ENCODE measurements around the gene LRP2BP.

DNA sequence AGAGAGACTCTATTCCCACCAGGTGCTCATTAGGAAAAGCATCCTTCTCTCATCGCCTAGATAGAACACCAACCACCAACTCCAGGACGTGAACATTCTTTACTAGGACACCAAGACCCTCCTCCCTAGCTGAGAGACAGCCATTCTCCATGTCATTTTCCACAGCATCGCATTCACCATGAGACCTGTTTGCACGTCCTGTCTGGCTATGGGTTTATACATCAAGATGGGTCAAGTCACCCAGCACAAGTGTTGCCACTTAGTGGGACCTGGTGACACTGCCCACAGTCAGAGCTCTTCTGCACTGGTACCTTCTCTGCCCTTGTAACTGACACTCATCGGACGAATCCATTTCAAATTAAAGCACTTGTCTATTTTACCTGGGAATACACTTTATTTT is 17.5 kb downstream of the LRP2BP start:
- no peak for TF ChIP-seq EZH2phosphoT487 (IDR thresholded peaks at IDR 0.05; ENCODE audit: borderline replicate concordance, low read depth, low read length)
- no peak for TF ChIP-seq CTCF (conservative IDR thresholded peaks at IDR 0.05; ENCODE audit: low read length)

Measured in OCI-LY7 (cell line).